Measurements from ENCODE around the gene LRP2. TPM values are rescaled to one million over a fixed set of nuclear protein-coding genes. Genes with fewer than 3 reads are reported as not detected.

LRP2 gene
- total and polyA plus RNA-seq, 4 donors: 2.3 to 7.4 (median 3.5) TPM

DNA sequence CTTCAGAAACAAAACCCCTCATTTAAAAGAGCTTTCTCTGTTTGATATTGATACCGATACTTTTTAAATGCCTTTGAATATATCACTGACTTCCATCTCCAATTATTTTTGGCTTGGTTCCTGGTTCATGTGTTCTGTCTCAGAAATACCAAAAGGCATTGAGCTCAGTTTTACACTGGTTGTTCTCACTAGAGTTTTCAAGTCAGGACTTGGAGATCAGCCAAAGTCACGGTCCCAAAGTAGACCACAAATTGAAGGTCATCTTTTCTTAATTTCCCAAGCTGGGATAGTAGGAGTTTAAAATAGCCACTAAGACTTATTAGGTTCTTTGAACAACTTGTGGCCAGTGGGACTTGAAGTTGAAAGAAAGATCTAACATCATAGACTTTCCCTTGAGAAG lies 268.8 kb downstream of the LRP2 start:
- no peak for DNase-seq (ENCODE audit: low read depth in 4 of 6, low spot score in 6 of 6)
- Histone ChIP-seq H3K4me3 (ENCODE audit: low read depth, low read length) (no peak overlapping the region), H3K27ac (ENCODE audit: low read depth, low read length) (no peak overlapping the region), H3K36me3 (ENCODE audit: control insufficient read depth, insufficient read depth, low read length) (no peaks in the 10 kb centered on the region), H3K4me1 (ENCODE audit: control insufficient read depth, insufficient read depth, low read length) (no peaks in the 10 kb centered on the region), H3K9me3 (ENCODE audit: control insufficient read depth, insufficient read depth, low read length) (no peaks in the 10 kb centered on the region), H3K27me3 (ENCODE audit: control insufficient read depth, insufficient read depth, low read length) (no peaks in the 10 kb centered on the region)
- WGBS (ENCODE audit: insufficient coverage): no CpG with 5 or more reads among the region's 2 CpGs

DNA sequence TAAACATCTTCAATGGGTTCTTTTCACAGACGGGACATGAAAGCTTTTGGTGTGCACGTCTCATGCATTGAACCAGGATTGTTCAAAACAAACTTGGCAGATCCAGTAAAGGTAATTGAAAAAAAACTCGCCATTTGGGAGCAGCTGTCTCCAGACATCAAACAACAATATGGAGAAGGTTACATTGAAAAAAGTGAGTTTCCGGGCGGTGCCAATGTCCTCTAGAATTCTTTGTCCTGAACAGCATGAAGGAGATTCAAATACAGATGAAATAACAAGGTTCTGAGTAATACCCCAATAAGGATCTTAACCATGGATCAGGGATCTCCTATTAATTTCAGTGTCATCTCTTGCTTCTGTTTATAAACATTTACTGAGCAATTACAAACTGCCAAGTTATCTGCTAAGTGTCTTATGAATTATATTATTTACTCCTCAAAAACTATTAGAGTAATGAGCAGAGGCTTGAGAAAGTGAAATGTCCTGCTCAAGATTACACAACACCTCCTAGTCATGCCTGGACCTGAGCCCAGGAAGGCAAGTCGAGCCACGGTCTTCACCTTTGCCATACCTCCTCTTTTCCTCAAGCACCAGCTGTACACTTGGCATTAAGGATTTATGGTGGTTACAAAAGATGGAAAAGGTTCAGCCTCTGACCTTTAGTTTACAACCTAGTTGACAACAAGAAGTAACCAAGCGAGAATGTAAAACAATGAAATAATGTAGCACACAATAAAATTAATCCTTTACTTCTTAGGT lies 270.4 kb downstream of the LRP2 start:
- H3K4me1 ChIP-seq (ENCODE audit: control insufficient read depth, insufficient read depth, low read length): no peaks in the 10 kb centered on the region
- H3K27me3 ChIP-seq (ENCODE audit: control insufficient read depth, insufficient read depth, low read length): no peaks in the 10 kb centered on the region
- no peaks in the 10 kb centered on the region for H3K36me3 ChIP-seq (ENCODE audit: control insufficient read depth, insufficient read depth, low read length)
- DNase-seq (ENCODE audit: low read depth in 4 of 6, low spot score in 6 of 6): no peak
- no peak overlapping the region for H3K27ac ChIP-seq (ENCODE audit: low read depth, low read length)
- H3K4me3 ChIP-seq (ENCODE audit: low read depth, low read length): no peak overlapping the region
- WGBS (ENCODE audit: insufficient coverage): no CpG with 5 or more reads among the region's 8 CpGs
- no peaks in the 10 kb centered on the region for H3K9me3 ChIP-seq (ENCODE audit: control insufficient read depth, insufficient read depth, low read length)

DNA sequence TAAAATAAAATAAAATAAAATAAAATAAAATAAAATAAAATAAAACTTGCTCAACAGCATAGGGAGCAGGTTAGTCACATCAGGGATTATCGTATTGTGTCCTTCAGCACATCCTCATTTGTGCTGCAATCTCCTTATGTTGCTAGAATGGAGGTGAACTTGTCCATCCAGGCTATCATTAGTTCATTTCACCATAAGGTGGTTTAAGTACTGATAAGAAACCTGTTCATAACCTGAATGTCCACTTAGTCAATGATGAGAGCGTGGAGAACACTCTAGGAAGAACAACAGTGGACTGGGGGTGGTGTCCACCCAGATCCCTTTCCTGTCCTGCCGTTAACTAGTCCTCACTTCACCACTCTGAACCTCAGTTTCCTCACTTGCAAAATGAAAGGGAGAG lies 271.1 kb downstream of the LRP2 start:
- WGBS (ENCODE audit: insufficient coverage): 100% methylated on average over 1 of the region's 3 CpGs
- no peaks in the 10 kb centered on the region for H3K4me1 ChIP-seq (ENCODE audit: control insufficient read depth, insufficient read depth, low read length)
- no peaks in the 10 kb centered on the region for H3K27me3 ChIP-seq (ENCODE audit: control insufficient read depth, insufficient read depth, low read length)
- H3K4me3 ChIP-seq (ENCODE audit: low read depth, low read length): no peak overlapping the region
- no peak overlapping the region for H3K27ac ChIP-seq (ENCODE audit: low read depth, low read length)
- H3K36me3 ChIP-seq (ENCODE audit: control insufficient read depth, insufficient read depth, low read length): no peaks in the 10 kb centered on the region
- no peak for DNase-seq (ENCODE audit: low read depth in 4 of 6, low spot score in 6 of 6)
- no peaks in the 10 kb centered on the region for H3K9me3 ChIP-seq (ENCODE audit: control insufficient read depth, insufficient read depth, low read length)

DNA sequence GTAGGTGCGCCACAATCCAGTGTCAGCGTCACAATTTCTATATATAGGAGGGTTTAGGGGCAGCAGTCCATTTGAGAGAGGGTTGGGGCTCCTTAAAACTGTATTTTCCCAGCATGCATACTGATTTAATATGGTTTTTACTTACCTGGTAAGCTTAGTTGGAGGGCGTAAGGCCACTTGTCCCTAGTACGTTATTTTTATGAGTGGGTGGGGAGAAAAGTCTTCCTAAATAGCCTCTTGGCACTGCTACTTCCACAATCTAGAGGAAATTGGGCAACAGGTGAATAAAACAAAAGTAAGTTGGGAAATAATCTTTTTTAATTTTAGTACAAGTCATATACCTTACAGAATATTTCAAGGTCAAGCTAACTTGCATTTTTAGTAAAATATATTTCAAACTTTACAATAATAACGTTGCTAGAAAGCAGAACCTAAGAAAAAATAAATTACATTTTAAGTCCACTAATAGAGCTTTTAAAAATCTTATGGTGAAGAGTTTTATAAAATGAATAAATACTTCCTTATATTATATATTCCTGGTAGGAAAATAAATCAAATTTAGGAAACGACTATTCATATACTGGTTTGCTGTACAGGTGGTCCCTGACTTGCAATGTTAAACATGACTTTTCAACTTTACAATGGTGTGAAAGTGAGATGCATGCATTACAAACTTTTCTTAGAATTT lies 272.1 kb downstream of the LRP2 start:
- Histone ChIP-seq H3K36me3 (ENCODE audit: control insufficient read depth, insufficient read depth, low read length) (no peaks in the 10 kb centered on the region), H3K4me1 (ENCODE audit: control insufficient read depth, insufficient read depth, low read length) (no peaks in the 10 kb centered on the region), H3K27ac (ENCODE audit: low read depth, low read length) (no peak overlapping the region), H3K27me3 (ENCODE audit: control insufficient read depth, insufficient read depth, low read length) (no peaks in the 10 kb centered on the region), H3K9me3 (ENCODE audit: control insufficient read depth, insufficient read depth, low read length) (no peaks in the 10 kb centered on the region), H3K4me3 (ENCODE audit: low read depth, low read length) (no peak overlapping the region)
- WGBS (ENCODE audit: insufficient coverage): no CpG with 5 or more reads among the region's 6 CpGs
- no peak for DNase-seq (ENCODE audit: low read depth in 4 of 6, low spot score in 6 of 6)

DNA sequence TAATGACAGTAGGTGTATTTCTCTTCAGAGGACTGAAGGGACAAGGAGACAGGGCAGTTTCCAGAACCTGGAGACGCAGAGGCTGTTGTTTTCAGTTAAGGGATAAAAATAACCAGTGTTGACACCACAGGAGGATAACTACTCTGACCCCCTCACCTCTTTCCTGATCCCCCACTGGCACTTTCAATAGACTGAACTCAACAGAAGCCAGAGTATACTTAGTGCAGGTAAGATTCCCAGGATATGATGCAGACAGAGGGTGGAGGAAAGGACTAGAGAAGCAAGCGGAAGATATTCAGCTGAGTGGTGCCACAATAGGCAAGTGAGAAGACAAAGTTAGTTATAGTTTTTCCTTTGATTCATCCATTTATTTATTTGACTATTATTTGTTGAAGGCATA lies 273.2 kb downstream of the LRP2 start:
- WGBS (ENCODE audit: insufficient coverage): no CpG with 5 or more reads among the region's 2 CpGs
- H3K4me3 ChIP-seq (ENCODE audit: low read depth, low read length): no peak overlapping the region
- no peaks in the 10 kb centered on the region for H3K4me1 ChIP-seq (ENCODE audit: control insufficient read depth, insufficient read depth, low read length)
- no peaks in the 10 kb centered on the region for H3K27me3 ChIP-seq (ENCODE audit: control insufficient read depth, insufficient read depth, low read length)
- no peak overlapping the region for H3K27ac ChIP-seq (ENCODE audit: low read depth, low read length)
- H3K36me3 ChIP-seq (ENCODE audit: control insufficient read depth, insufficient read depth, low read length): no peaks in the 10 kb centered on the region
- DNase-seq (ENCODE audit: low read depth in 4 of 6, low spot score in 6 of 6): no peak
- no peaks in the 10 kb centered on the region for H3K9me3 ChIP-seq (ENCODE audit: control insufficient read depth, insufficient read depth, low read length)

DNA sequence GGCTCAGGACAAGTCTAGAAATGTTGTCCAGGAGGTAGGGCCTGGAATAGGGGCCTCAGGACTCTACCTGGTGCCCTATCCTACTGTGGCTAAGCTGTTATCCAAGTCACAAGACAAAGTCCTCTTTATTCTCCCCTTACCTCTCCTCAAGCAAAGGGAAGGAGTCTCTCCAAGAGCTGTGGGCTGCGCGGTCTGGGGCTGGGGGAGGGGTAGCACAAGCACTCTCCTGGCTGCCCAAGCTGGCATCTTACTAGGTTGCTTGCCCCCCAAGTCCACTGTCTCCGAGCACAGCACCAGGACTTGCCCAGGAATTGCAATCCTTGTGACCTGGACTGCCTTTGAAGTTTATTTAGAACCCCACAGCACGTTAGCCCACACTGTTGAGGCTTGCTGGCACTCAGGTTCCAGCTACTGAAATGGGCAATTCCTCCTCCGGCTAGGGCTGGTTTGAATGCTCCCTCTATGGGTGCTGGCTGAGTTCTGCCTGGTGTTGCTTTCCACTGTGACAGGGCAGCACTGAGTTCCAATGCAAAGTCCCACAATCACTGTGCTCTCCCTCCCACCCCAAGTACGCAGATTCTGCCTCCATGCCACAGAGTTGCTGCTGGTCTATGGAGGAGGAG lies 274.5 kb downstream of the LRP2 start:
- no peak for DNase-seq (ENCODE audit: low read depth in 4 of 6, low spot score in 6 of 6)
- Histone ChIP-seq H3K9me3 (ENCODE audit: control insufficient read depth, insufficient read depth, low read length) (no peaks in the 10 kb centered on the region), H3K4me1 (ENCODE audit: control insufficient read depth, insufficient read depth, low read length) (no peaks in the 10 kb centered on the region), H3K27me3 (ENCODE audit: control insufficient read depth, insufficient read depth, low read length) (no peaks in the 10 kb centered on the region), H3K36me3 (ENCODE audit: control insufficient read depth, insufficient read depth, low read length) (no peaks in the 10 kb centered on the region), H3K27ac (ENCODE audit: low read depth, low read length) (no peak overlapping the region), H3K4me3 (ENCODE audit: low read depth, low read length) (no peak overlapping the region)
- WGBS (ENCODE audit: insufficient coverage): 71% methylated on average over 3 of the region's 6 CpGs

DNA sequence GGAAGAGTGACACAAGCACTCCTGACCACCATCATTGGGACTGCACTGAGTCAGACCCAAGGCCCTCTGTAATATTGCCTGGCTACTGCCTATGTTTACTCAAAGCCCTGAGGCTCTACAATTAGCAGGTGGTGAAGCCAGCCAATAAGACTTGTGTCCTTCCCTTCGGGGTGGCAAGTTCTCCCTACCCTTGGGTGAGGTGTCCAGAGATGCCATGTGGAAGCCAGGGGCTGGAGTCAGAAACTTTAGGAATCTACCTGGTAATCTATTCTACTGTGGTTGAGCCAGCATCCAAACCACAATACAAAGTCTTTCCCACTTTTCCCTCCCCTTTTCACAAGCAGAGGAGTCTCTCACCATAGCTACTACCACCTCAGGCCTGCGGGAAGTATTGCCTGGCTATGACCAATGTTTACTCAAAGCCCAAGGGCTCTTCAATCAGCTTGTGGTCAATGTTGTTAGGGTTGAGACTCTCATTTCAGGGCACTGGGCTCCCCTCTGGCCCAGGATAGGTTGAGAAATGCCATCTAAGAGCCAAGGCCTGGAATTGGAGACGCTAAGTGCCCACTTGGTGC lies 275.4 kb downstream of the LRP2 start:
- DNase-seq (ENCODE audit: low read depth in 4 of 6, low spot score in 6 of 6): no peak
- no peaks in the 10 kb centered on the region for H3K4me1 ChIP-seq (ENCODE audit: control insufficient read depth, insufficient read depth, low read length)
- WGBS (ENCODE audit: insufficient coverage): 89% methylated on average over 1 of the region's 3 CpGs

DNA sequence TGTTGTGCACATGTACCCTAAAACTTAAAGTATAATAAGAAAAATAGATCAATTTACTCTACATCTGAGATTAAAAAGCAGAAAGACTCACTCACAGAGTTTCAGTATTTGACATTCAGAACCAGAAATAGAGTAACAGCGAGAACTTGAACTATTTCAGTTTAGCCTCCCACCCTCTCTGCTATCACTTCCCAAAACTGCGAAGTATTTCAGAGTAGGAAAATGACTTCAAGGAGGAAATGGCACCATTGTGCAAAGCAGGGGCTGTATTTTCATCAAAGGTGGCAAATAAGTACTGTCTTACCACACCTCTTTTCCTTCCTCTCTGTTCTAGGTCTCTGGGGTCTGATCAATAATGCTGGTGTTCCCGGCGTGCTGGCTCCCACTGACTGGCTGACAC lies 279.3 kb downstream of the LRP2 start:
- H3K4me3 ChIP-seq (ENCODE audit: low read depth, low read length): no peak overlapping the region
- H3K9me3 ChIP-seq (ENCODE audit: control insufficient read depth, insufficient read depth, low read length): no peaks in the 10 kb centered on the region
- 78% methylated on average over 3 of the region's 4 CpGs for WGBS (ENCODE audit: insufficient coverage)
- DNase-seq (ENCODE audit: low read depth in 4 of 6, low spot score in 6 of 6): peak in 1 of 6 donors; percentile 16
- H3K27ac ChIP-seq (ENCODE audit: low read depth, low read length): no peak overlapping the region
- no peaks in the 10 kb centered on the region for H3K4me1 ChIP-seq (ENCODE audit: control insufficient read depth, insufficient read depth, low read length)
- H3K36me3 ChIP-seq (ENCODE audit: control insufficient read depth, insufficient read depth, low read length): no peaks in the 10 kb centered on the region
- H3K27me3 ChIP-seq (ENCODE audit: control insufficient read depth, insufficient read depth, low read length): no peaks in the 10 kb centered on the region

More for the DNA sequence above, 275.4 kb downstream of the LRP2 start:
- no peak overlapping the region for H3K27ac ChIP-seq (ENCODE audit: low read depth, low read length)
- no peaks in the 10 kb centered on the region for H3K9me3 ChIP-seq (ENCODE audit: control insufficient read depth, insufficient read depth, low read length)
- no peak overlapping the region for H3K4me3 ChIP-seq (ENCODE audit: low read depth, low read length)
- no peaks in the 10 kb centered on the region for H3K27me3 ChIP-seq (ENCODE audit: control insufficient read depth, insufficient read depth, low read length)
- H3K36me3 ChIP-seq (ENCODE audit: control insufficient read depth, insufficient read depth, low read length): no peaks in the 10 kb centered on the region

DNA sequence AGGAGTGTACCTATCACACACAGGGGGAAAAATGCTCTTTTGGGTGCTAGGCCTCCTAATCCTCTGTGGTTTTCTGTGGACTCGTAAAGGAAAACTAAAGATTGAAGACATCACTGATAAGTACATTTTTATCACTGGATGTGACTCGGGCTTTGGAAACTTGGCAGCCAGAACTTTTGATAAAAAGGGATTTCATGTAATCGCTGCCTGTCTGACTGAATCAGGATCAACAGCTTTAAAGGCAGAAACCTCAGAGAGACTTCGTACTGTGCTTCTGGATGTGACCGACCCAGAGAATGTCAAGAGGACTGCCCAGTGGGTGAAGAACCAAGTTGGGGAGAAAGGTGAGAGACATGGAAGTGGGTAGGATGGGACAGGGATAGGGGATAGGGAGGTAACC lies 280.8 kb downstream of the LRP2 start:
- no peaks in the 10 kb centered on the region for H3K36me3 ChIP-seq (ENCODE audit: control insufficient read depth, insufficient read depth, low read length)
- no peak overlapping the region for H3K27ac ChIP-seq (ENCODE audit: low read depth, low read length)
- H3K4me1 ChIP-seq (ENCODE audit: control insufficient read depth, insufficient read depth, low read length): no peaks in the 10 kb centered on the region
- no peak for DNase-seq (ENCODE audit: low read depth in 4 of 6, low spot score in 6 of 6)
- H3K27me3 ChIP-seq (ENCODE audit: control insufficient read depth, insufficient read depth, low read length): no peaks in the 10 kb centered on the region
- WGBS (ENCODE audit: insufficient coverage): 84% methylated on average over 4 of the region's 5 CpGs
- H3K4me3 ChIP-seq (ENCODE audit: low read depth, low read length): no peak overlapping the region
- H3K9me3 ChIP-seq (ENCODE audit: control insufficient read depth, insufficient read depth, low read length): no peaks in the 10 kb centered on the region

All from spinal cord (tissue), 10 donors.